NCI-H460 (cell line): Measurements from ENCODE around the gene ZNF764. TPM values are rescaled to one million over a fixed set of nuclear protein-coding genes. Genes with fewer than 3 reads are reported as not detected.
"Not testable (repeated sequence)": the region's sequence is repeated elsewhere in the genome, so short reads cannot be mapped to it uniquely, and the experiment has no call there.

Experiments used
- DNase-seq: peaks from one replicate; pipeline ENCODE4 v3.0.0-alpha.2; 2016; ENCODE audit warnings: low read depth; ENCODE audit errors: extremely low read depth
- total RNA-seq: library from RNA; depleted of rRNA; stranded (reverse); fragments of >200 nt; shearing (Covaris generic); gene quantifications from 2 replicates; pipeline ENCODE4 v1.2.3, GENCODE V29; 2014

Gene ZNF764
- total RNA-seq, 1 experiment from 2014 or later: 7.7 TPM

DNA sequence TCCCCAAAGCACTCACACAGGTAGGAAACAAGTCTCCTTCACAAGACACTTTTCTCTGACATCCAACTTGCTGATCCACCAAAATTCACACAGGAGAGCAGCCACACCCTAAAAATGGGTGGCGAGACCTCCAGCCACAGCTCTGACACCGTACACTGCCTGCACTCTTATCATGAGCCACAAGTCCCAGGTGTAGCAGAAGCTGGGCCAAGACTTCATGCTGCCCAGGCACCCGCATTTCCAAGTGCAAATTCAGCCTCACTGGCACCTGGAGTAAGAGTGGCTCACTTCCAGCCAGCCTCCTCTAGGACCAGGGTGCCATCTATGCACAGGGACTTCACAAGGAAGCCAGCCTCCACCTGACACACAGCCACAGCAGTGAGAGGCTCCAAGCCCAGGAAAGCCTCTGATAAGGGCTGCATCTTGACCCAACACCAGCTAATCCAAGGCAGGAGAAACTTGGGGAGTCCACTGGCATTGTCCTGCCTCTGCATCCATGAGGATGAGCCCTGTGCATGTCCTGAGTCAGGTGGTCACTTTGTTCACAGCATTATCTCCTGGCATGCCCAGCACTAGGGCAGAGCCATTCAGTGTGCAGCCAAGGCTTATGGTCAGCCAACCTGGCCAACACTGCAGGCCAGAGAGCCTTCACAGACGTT, 29.2 kb downstream of the ZNF764 start:
- no peak for DNase-seq

GRCh38 chr16:30527635-30528178, 30.5 kb downstream of the ZNF764 start:
- DNase-seq: no peak

DNA sequence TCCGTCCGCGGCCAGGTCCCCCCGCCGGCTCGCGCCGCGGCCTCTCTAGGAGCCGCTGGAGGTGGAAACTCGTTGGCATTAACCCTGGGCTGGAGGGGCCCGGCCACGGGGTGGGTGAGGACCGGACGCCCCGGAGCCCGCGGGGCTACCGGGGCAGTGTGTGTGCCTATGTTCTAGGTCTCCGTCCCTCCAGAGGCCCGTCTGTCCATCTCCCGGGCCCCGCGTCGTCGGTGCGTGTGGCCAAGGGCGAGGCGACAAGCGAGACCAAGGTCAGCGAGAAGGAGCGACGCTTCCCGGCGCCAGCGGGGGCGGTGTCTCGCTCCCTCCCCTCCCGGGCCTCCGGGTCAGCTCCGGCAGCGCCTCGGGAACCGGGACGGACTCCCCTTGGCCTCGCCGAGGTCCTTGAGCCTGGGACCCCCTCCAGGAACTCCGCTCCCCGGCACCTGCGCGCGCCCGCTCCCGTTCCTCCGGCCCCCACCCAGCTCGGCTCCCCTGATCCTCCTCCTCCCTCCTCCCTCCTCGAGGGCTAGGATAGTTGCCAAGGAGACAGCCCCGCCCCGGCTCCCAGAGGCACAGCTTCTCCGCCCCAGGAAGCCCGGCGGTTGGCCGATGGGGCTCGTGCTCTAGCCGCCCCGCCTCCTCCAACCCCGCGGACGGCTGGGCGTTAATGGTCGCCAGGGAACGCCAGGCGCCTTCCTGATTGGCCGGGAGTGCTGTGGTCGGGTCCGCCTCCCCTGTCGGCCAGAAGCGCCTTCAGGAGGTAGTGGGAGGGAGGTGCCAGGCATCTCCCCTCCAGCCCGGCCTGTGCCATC, 31.1 kb downstream of the ZNF764 start:
- peak; percentile 98 for DNase-seq

DNA sequence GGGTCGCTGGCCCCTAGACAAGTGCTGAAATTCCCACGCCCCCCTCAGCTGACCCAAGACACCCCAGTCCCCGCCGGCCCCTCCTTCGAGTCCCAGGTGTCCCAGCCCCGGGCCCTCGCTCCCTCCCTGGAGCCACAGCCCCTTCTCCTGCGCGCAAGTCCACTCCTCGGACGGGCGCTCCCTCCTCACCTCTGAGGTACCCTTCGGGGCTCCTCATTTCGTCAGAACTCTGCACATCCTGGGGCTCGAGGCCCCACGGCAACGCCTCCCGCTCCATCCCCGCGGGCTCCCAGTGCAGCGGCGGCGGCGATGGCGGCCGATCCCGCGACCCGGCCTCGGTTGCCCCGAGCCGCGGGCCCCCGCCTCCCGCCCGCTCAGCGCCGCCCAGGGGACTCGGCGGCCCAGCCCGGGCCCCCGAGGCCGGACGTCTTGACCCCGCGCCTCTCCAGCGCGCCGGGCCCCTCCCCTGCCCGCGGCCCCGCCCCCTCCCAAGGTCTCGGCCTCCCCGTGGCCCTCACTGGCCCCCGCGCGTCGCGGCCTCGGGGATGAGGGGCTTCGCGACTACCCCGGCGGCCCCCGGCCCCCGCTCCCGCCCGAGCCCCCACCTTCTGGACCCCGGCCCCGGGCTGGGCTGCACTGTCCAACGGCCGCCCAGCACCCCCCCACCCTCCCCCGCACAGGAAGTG, 31.9 kb downstream of the ZNF764 start, which contains the start of gene ZNF768:
ZNF768 (minus strand) TSS at position 430 of the 686 bp plus-strand sequence; CDS start at position 277, 153 bp downstream.
- DNase-seq: peak; percentile 37

DNA sequence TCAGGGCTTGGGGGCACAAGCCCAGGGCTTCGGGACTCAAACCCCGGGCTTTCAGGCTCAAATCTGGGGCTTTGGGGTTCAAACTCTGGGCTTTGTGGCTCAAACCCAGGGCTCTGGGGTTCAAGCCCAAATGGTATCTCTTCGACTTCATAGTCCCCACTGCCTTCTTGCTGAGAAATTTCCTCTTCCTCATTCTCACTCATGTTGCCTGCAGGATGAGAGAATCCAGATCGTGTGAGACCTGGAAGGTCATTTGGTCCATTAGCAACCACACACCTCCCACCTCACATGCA, 32.4 kb downstream of the ZNF764 start:
- DNase-seq: no peak

DNA sequence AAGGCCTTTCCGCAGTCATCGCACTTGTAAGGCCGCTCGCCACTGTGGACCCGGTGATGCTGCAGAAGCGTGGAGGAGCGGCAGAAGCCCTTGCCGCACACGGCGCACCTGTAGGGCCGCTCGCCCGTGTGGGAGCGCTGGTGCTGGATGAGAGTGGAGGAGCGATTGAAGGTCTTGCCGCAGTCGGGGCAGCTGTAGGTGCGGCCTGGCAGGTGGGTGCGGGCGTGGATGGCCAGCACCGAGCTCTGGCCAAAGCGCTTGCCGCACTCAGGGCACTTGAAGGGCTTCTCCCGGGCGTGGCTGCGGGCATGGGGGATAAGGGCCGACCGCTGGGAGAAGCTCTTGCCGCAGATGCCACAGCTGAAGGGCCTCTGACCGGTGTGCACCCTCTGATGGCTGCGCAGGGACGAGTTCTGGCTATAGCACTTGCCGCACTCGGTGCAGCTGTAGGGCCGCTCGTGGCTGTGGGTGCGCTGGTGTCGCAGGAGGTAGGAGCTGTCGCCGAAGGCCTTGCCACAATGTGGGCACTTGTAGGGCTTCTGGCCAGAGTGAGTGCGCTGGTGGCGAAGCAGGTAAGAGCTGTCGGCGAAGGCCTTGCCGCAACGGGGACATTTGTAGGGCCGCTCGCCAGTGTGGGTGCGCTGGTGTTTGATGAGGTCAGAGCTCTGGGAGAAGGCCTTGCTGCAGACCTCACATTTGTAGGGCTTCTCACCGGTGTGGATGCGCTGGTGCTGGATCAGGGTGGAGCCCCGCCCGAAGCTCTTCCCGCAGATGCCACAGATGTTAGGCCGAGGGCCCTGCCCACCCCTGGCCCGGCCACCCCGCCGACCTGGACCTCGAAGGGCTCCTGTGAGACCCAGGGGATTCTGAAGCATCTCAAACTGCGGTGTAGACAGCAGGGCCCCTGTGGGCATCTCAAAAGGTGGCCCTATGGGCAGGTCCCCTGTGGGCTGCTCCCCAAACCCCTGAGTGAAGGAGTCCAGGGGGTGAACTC, 33.3 kb downstream of the ZNF764 start:
- no peak for DNase-seq

DNA sequence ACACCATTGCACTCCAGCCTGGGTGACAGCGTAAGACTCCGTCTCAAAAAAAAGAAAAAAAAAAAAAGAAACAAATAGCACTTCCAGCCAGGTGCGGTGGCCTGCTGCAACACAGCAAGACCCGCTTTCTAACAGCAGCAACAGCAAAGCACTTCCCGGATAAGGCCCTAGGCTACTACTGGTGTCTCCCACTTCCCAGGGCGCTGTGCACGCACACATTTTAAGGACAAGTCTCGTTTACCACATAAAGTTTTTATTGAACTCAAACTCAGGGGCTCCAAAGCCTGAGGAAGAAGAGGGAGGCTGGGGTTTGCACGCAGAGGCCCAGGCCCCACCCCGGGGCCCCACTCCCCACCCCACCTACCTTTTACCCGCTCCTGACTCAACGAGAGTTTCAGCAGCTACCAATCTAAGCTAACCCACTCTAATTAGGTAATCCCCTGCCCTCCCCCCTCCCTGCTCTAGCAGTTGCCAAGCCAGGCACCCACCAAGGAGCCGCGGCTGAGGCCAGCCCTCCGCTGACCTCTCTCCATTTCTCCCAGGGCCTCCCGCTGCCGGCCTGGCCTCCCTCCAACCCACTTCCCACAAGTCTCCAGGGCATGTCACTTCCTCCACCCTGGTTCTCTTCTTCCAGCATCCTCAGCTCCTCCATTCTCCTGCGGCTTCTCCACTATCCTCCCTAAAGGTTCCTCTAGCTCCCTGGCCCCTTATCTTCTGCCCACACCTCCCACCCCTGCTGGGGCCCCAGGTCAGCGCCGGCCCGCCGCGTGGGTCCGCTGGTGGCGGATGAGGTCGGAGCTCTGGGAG, 34.2 kb downstream of the ZNF764 start:
- no peak for DNase-seq

GRCh38 chr16:30522702-30523463, 35.3 kb downstream of the ZNF764 start:
- not testable (repeated sequence) for DNase-seq

DNA sequence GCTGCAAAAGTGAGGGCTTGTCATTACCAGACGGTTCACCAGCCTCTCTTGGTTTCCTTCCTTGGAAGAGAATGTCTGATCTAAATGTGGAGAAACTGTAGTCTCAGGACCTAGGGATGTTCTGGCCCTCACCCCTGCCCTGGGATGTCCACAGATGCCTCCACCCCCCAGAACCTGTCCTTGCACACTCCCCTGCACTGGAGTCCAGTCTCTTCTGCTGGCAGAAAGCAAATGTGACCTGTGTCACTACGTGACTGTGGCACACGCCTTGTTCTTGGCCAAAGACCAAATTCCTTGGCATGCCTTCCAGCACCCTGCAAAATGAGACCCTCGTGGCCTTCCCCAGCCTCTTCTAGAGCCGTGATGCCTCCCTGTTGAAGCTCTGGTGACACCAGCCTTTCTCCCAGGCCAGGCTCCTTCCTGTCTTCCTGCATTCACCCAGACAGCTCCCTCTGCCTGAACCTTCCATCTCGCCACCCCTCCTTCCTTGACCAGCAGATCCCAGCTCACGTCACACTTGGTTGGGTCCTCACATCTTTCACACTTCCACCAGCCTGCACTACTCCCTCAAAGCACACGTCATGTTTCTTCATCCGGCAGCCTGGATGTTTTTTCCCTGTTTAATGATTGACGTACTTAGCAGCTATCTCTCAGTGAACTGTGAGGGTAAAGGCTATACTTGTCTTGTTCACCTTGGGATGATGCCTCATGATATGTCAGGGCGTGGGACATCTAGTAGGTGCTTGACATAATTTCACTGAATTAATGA, 36.1 kb downstream of the ZNF764 start:
- DNase-seq: no peak

DNA sequence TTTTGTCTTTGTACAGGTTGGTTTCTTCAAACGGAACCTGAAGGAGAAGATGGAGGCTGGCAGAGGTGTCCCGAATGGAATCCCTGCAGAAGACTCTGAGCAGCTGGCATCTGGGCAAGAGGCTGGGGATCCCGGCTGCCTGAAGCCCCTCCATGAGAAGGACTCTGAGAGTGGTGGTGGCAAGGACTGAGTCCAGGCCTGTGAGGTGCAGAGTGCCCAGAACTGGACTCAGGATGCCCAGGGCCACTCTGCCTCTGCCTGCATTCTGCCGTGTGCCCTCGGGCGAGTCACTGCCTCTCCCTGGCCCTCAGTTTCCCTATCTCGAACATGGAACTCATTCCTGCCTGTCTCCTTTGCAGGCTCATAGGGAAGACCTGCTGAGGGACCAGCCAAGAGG, 36.7 kb downstream of the ZNF764 start:
- no peak for DNase-seq

- no peak for DNase-seq
These were observed 38.8 kb downstream of the ZNF764 start for GRCh38 chr16:30519120-30520049.

DNA sequence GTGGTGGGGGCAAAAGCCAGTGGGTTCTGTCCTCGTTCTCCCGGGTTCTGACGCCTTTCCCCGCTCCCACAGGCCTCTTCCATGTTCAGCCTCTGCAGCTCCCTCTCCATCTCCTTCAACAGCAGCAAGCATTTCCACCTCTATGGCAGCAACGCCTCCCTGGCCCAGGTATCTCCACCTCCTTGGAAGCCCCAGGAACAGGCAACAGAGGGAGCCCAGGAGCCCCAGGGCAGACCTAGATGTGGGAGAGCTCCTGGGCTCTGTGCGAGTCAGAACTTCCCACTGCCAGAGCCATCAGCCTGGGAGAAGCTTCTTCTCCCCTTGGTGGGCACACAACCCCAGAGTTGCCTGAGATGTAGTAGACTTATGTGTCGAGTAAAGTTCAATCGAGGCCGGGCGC, 39.6 kb downstream of the ZNF764 start:
- DNase-seq: no peak

GRCh38 chr16:30515275-30515674, 42.9 kb downstream of the ZNF764 start:
- DNase-seq: no peak

DNA sequence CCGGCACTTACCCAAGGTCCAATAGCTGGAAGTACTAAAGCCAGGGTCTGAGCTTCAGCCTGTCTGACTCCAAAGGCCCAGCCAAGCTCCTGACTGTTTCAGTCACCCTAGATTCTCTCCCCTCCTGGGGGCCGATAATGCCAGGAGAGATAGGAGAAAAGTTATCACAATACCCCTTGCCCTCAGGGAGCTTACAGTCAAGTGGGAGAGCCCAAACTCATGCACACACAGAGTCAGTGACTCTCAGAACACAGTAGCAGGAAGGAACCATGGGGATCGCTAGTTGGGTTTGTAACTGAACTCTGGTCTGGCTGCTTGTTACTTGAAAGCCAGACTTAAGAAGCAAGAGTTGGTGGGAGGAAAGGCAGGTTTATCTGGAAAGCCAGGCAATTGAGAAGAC, 46.7 kb downstream of the ZNF764 start:
- no peak for DNase-seq

GRCh38 chr16:30510376-30510938, 47.7 kb downstream of the ZNF764 start:
- DNase-seq: no peak

- no peak for DNase-seq
These were observed 49.0 kb downstream of the ZNF764 start for GRCh38 chr16:30509081-30509765.
